GM19395 (cell line): ENCODE data around the gene GRID1.

Experiments used
- ATAC-seq: cut with Tn5 transposase; IDR thresholded peaks from one replicate; pipeline ENCODE4 v1.9.1; 2021; ENCODE audit warnings: mild to moderate bottlenecking, moderate library complexity; ENCODE audit not compliant: unreplicated experiment

GRID1 gene

GRCh38 chr10:85650791-85651496 lies 715.7 kb downstream of the GRID1 start:
- no peak for ATAC-seq

GRCh38 chr10:85649461-85649860 lies 717.1 kb downstream of the GRID1 start:
- ATAC-seq, result no peak

GRCh38 chr10:85648279-85648754 lies 718.3 kb downstream of the GRID1 start:
- no peak for ATAC-seq

- ATAC-seq, result no peak
Measured at GRCh38 chr10:85647741-85648140, 718.9 kb downstream of the GRID1 start.

GRCh38 chr10:85645926-85646711 lies 720.5 kb downstream of the GRID1 start:
- no peak for ATAC-seq

- no peak for ATAC-seq
Measured at GRCh38 chr10:85645053-85645452, 721.5 kb downstream of the GRID1 start.

GRCh38 chr10:85643845-85644525 lies 722.6 kb downstream of the GRID1 start:
- no peak for ATAC-seq

GRCh38 chr10:85643171-85643844 lies 723.3 kb downstream of the GRID1 start:
- ATAC-seq, result no peak

- no peak for ATAC-seq
Measured at GRCh38 chr10:85642421-85643170, 724.0 kb downstream of the GRID1 start.

- ATAC-seq, result no peak
Measured at GRCh38 chr10:85642082-85642420, 724.5 kb downstream of the GRID1 start.

GRCh38 chr10:85641479-85642009 lies 725.1 kb downstream of the GRID1 start:
- ATAC-seq, result no peak

GRCh38 chr10:85638797-85639196 lies 727.8 kb downstream of the GRID1 start:
- no peak for ATAC-seq

GRCh38 chr10:85635650-85636049 lies 730.9 kb downstream of the GRID1 start:
- no peak for ATAC-seq

GRCh38 chr10:85624511-85624910 lies 742.1 kb downstream of the GRID1 start:
- no peak for ATAC-seq

- no peak for ATAC-seq
Measured at GRCh38 chr10:85623758-85624157, 742.8 kb downstream of the GRID1 start.

- no peak for ATAC-seq
Measured at GRCh38 chr10:85623342-85623741, 743.3 kb downstream of the GRID1 start.

- ATAC-seq, result no peak
Measured at GRCh38 chr10:85622425-85622824, 744.2 kb downstream of the GRID1 start.

- no peak for ATAC-seq
Measured at GRCh38 chr10:85621562-85621961, 745.0 kb downstream of the GRID1 start.

GRCh38 chr10:85620807-85621206 lies 745.8 kb downstream of the GRID1 start:
- no peak for ATAC-seq

- no peak for ATAC-seq
Measured at GRCh38 chr10:85619832-85620231, 746.8 kb downstream of the GRID1 start.
